ENCODE measurements around the gene HOXB6. TPM values are rescaled to one million over a fixed set of nuclear protein-coding genes. Genes with fewer than 3 reads are reported as not detected.

The HOXB6 gene
- total RNA-seq, 1 experiment from 2014 or later, result 64.8 TPM

DNA sequence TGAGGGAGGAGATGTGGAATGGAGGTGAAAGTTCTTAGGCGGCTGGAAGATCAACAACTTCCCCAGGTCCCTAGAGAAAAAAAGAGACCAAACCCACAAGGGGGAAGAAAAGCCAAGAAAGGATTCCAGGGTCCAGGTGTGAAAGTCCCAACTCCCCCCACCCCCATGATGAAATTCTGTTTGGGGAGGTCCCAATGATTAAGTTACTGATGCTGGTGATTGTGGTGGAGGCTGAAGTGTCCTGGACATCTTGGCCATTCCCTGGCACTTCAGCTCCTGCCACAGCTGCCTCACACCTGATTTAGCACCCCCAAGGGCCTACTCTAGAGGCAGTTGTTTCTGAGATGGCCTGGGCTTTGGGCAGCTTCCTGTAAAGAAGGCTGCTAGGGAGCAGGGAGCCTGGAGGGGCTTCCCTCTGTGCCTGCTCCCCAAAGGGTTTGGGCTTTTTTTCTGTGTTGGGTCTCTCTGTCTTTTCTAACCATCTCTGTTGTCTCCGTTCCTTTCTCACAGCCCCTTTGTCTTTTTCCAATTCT is 39.7 kb downstream of the HOXB6 start:
- no peak overlapping the region for H3K9ac ChIP-seq (ENCODE audit: low read length)
- H3K9me2 ChIP-seq (ENCODE audit: insufficient read depth), result no peaks in the 10 kb centered on the region
- H2AFZ ChIP-seq (ENCODE audit: low read depth, low read length, poor library complexity, severe bottlenecking), result no peak overlapping the region
- intact Hi-C loops (cut with micrococcal nuclease), result no loop called here
- H3K79me2 ChIP-seq (ENCODE audit: insufficient read depth, low read length), result peaks cover 34% of the 10 kb centered on the region; the same call in 1 of the 2 replicates
- BruUV-seq (replicated peaks), result no TSS peak
- H4K20me1 ChIP-seq (ENCODE audit: insufficient read depth), result no peaks in the 10 kb centered on the region
- DNase-seq (ENCODE audit: low read depth, low spot score) (no peak), ATAC-seq (no peak)
- no peaks in the 10 kb centered on the region for H3K9me3 ChIP-seq (ENCODE audit: control insufficient read depth in 1 of 2, insufficient read depth in 1 of 2, low read depth in 1 of 2, low read length in 2 of 2)
- H3K4me1 ChIP-seq (ENCODE audit: control insufficient read depth in 1 of 2, insufficient read depth in 2 of 2, low read length in 2 of 2), result no peaks in the 10 kb centered on the region
- ChIA-PET POLR2A (no interaction called here), RAD21 (ENCODE audit: low non-redundant PET in 1 of 2, low total read pairs in 2 of 2, uncharacterized antibody in 2 of 2, unreplicated experiment in 2 of 2) (no interaction called here), CTCF (no interaction called here)
- H3K27me3 ChIP-seq (ENCODE audit: insufficient read depth, low read length), result no peaks in the 10 kb centered on the region
- no peak overlapping the region for H3K4me2 ChIP-seq (ENCODE audit: low read length)
- no peak overlapping the region for H3K4me3 ChIP-seq (replicated peaks in 1 of 2; ENCODE audit: low read depth in 1 of 2, low read length in 2 of 2)
- TF ChIP-seq EZH2 (IDR thresholded peaks at IDR 0.05) (no peak), EZH2phosphoT487 (IDR thresholded peaks at IDR 0.05; ENCODE audit: borderline replicate concordance) (no peak), ZNF274 (IDR thresholded peaks at IDR 0.05; ENCODE audit: low read depth, low read length) (no peak), CTCF (IDR thresholded peaks at IDR 0.05 in 2 of 3, conservative IDR thresholded peaks at IDR 0.05 in 1 of 3; ENCODE audit: borderline replicate concordance in 1 of 3, insufficient read depth in 1 of 3, low read depth in 2 of 3, low read length in 2 of 3) (no peak), ELF1 (IDR thresholded peaks at IDR 0.05; ENCODE audit: borderline replicate concordance, low read depth) (no peak), ZBTB33 (IDR thresholded peaks at IDR 0.05; ENCODE audit: extremely low read depth, insufficient replicate concordance, low read length) (no peak), POLR2AphosphoS5 (IDR thresholded peaks at IDR 0.05; ENCODE audit: low read depth, low read length) (no peak), RAD21 (IDR thresholded peaks at IDR 0.05; ENCODE audit: low read depth) (no peak), TCF7L2 (IDR thresholded peaks at IDR 0.05; ENCODE audit: borderline replicate concordance, extremely low read depth, insufficient read depth, insufficient read length) (no peak), CEBPB (IDR thresholded peaks at IDR 0.05; ENCODE audit: low read depth) (no peak), ATF3 (IDR thresholded peaks at IDR 0.05) (no peak), POLR2A (IDR thresholded peaks at IDR 0.05; ENCODE audit: borderline replicate concordance, extremely low read depth, insufficient read depth, insufficient read length) (no peak), YY1 (IDR thresholded peaks at IDR 0.05; ENCODE audit: extremely low read depth, insufficient replicate concordance, low read depth, low read length) (no peak), SRF (IDR thresholded peaks at IDR 0.05; ENCODE audit: low read depth) (no peak), JUND (IDR thresholded peaks at IDR 0.05) (no peak), ZFX (IDR thresholded peaks at IDR 0.05) (no peak)
- TF ChIP-seq, protein P1, sequence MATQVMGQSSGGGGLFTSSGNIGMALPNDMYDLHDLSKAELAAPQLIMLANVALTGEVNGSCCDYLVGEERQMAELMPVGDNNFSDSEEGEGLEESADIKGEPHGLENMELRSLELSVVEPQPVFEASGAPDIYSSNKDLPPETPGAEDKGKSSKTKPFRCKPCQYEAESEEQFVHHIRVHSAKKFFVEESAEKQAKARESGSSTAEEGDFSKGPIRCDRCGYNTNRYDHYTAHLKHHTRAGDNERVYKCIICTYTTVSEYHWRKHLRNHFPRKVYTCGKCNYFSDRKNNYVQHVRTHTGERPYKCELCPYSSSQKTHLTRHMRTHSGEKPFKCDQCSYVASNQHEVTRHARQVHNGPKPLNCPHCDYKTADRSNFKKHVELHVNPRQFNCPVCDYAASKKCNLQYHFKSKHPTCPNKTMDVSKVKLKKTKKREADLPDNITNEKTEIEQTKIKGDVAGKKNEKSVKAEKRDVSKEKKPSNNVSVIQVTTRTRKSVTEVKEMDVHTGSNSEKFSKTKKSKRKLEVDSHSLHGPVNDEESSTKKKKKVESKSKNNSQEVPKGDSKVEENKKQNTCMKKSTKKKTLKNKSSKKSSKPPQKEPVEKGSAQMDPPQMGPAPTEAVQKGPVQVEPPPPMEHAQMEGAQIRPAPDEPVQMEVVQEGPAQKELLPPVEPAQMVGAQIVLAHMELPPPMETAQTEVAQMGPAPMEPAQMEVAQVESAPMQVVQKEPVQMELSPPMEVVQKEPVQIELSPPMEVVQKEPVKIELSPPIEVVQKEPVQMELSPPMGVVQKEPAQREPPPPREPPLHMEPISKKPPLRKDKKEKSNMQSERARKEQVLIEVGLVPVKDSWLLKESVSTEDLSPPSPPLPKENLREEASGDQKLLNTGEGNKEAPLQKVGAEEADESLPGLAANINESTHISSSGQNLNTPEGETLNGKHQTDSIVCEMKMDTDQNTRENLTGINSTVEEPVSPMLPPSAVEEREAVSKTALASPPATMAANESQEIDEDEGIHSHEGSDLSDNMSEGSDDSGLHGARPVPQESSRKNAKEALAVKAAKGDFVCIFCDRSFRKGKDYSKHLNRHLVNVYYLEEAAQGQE (IDR thresholded peaks at IDR 0.05; ENCODE audit: low read depth), result no peak
- TF ChIP-seq, protein P2, sequence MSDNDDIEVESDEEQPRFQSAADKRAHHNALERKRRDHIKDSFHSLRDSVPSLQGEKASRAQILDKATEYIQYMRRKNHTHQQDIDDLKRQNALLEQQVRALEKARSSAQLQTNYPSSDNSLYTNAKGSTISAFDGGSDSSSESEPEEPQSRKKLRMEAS (IDR thresholded peaks at IDR 0.05), result no peak
- no peak overlapping the region for H3K27ac ChIP-seq (ENCODE audit: low read depth, low read length)
- no peaks in the 10 kb centered on the region for H3K36me3 ChIP-seq (ENCODE audit: control insufficient read depth in 1 of 2, insufficient read depth in 2 of 2, low read length in 2 of 2)
